Measurements from ENCODE around the gene STAT1.

Gene STAT1

DNA sequence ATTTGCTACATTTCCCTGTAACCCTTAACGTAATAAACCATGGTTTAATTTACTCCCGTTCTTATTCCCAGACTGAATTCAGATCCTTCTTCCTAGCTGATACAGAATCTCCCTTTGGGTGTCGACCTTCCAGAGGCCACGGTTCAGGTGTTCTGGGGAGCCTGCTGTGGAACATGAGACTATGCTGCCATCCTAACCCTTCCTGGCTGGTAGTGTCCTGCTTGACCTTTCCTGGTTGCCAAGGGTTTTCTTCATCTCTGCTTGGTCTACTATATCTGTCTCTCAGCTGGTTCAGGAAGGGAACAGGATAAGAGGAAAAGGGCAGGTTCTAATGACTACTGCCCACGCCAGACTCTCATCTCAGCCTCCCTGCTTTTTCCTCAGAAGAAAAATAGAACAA, 36.5 kb downstream of the STAT1 start:
- Histone ChIP-seq H3K4me2 (no peak overlapping the region), H3K79me2 (ENCODE audit: insufficient read depth, low read depth) (no peaks in the 10 kb centered on the region), H3K9ac (no peak overlapping the region), H2AFZ (ENCODE audit: low read depth) (no peak overlapping the region), H3K36me3 (ENCODE audit: insufficient read depth) (no peaks in the 10 kb centered on the region; the same call in 1 of the 2 replicates), H4K20me1 (ENCODE audit: insufficient read depth) (no peaks in the 10 kb centered on the region), H3K4me1 (ENCODE audit: low read depth, poor library complexity, severe bottlenecking) (peaks cover 38% of the 10 kb centered on the region), H3K27ac (no peak overlapping the region), H3K27me3 (ENCODE audit: insufficient read depth, low read depth) (no peaks in the 10 kb centered on the region), H3K4me3 (IDR thresholded peaks at IDR 0.05; ENCODE audit: insufficient read depth, low read depth, low read length) (no peak overlapping the region)
- no peak for TF ChIP-seq CTCF (conservative IDR thresholded peaks at IDR 0.05; ENCODE audit: low read depth, low read length)

DNA sequence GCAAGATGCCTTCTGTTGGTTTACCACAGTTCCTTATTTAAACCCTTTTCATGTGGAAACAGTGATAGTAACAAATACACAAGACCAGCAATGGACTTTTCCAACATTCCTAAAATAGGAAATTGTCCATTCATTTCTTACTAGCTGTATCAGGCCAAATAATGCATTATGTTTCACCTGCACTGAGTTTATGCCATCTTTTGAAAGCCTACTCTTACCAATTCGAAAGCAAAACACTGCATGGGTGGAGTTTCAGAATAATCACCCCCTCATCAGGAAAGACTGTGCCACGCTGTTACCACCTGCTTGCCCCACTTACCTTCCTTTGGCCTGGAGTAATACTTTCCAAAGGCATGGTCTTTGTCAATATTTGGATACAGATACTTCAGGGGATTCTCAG, 37.5 kb downstream of the STAT1 start:
- Histone ChIP-seq H3K9ac (no peak overlapping the region), H3K36me3 (ENCODE audit: insufficient read depth) (no peaks in the 10 kb centered on the region; the same call in 1 of the 2 replicates), H4K20me1 (ENCODE audit: insufficient read depth) (no peaks in the 10 kb centered on the region), H3K4me1 (ENCODE audit: low read depth, poor library complexity, severe bottlenecking) (peaks cover 28% of the 10 kb centered on the region), H3K27me3 (ENCODE audit: insufficient read depth, low read depth) (no peaks in the 10 kb centered on the region), H2AFZ (ENCODE audit: low read depth) (no peak overlapping the region), H3K79me2 (ENCODE audit: insufficient read depth, low read depth) (no peaks in the 10 kb centered on the region), H3K27ac (no peak overlapping the region), H3K4me3 (IDR thresholded peaks at IDR 0.05; ENCODE audit: insufficient read depth, low read depth, low read length) (no peak overlapping the region), H3K4me2 (no peak overlapping the region)
- TF ChIP-seq CTCF (conservative IDR thresholded peaks at IDR 0.05; ENCODE audit: low read depth, low read length), result no peak

DNA sequence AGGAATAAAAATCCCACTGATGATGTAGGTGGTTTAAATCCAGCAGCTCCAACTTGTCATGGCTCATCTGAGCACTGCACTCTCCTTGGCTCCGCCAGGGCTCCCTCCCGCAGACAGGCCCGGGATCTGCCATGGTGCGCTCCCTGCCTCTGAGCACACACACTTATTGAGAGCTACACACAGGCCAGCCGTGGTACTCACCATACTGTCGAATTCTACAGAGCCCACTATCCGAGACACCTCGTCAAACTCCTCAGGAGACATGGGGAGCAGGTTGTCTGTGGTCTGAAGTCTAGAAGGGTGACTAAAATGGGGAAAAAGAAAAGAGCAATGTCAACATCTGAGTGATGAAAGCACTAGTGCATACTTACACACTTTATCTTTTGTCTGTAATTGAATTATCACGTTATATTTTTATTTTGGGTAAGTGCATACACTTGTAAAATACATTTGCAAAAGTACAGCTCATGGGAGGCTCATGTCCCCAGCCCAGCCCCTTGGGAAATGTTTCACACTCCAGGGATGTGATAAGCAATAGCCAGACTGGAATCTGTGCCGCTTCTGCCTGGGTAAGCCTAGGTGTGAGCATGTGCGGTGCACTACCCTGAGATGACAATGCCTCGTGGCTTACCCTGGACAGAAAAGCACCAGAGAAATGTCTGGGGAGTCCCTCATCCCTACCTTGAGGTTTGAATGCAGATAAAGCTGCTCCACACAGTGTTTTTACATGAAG, 39.2 kb downstream of the STAT1 start:
- H3K36me3 ChIP-seq (ENCODE audit: insufficient read depth), result no peaks in the 10 kb centered on the region; the same call in 1 of the 2 replicates
- H3K27me3 ChIP-seq (ENCODE audit: insufficient read depth, low read depth), result no peaks in the 10 kb centered on the region
- H3K9ac ChIP-seq, result no peak overlapping the region

GRCh38 chr2:190973726-190974628, 40.0 kb downstream of the STAT1 start:
- no peak overlapping the region for H3K27ac ChIP-seq
- TF ChIP-seq CTCF (conservative IDR thresholded peaks at IDR 0.05; ENCODE audit: low read depth, low read length), result no peak
- H3K9ac ChIP-seq, result no peak overlapping the region
- no peaks in the 10 kb centered on the region for H3K79me2 ChIP-seq (ENCODE audit: insufficient read depth, low read depth)
- H3K4me1 ChIP-seq (ENCODE audit: low read depth, poor library complexity, severe bottlenecking), result peaks cover 3% of the 10 kb centered on the region
- no peaks in the 10 kb centered on the region; the same call in 1 of the 2 replicates for H3K36me3 ChIP-seq (ENCODE audit: insufficient read depth)
- H3K4me3 ChIP-seq (IDR thresholded peaks at IDR 0.05; ENCODE audit: insufficient read depth, low read depth, low read length), result no peak overlapping the region
- no peak overlapping the region for H3K4me2 ChIP-seq
- no peaks in the 10 kb centered on the region for H4K20me1 ChIP-seq (ENCODE audit: insufficient read depth)
- no peak overlapping the region for H2AFZ ChIP-seq (ENCODE audit: low read depth)
- H3K27me3 ChIP-seq (ENCODE audit: insufficient read depth, low read depth), result no peaks in the 10 kb centered on the region

More for the DNA sequence above, 39.2 kb downstream of the STAT1 start:
- TF ChIP-seq CTCF (conservative IDR thresholded peaks at IDR 0.05; ENCODE audit: low read depth, low read length), result no peak
- H3K4me1 ChIP-seq (ENCODE audit: low read depth, poor library complexity, severe bottlenecking), result peaks cover 12% of the 10 kb centered on the region
- H3K4me2 ChIP-seq, result no peak overlapping the region
- H2AFZ ChIP-seq (ENCODE audit: low read depth), result no peak overlapping the region
- H4K20me1 ChIP-seq (ENCODE audit: insufficient read depth), result no peaks in the 10 kb centered on the region
- no peaks in the 10 kb centered on the region for H3K79me2 ChIP-seq (ENCODE audit: insufficient read depth, low read depth)
- no peak overlapping the region for H3K27ac ChIP-seq
- no peak overlapping the region for H3K4me3 ChIP-seq (IDR thresholded peaks at IDR 0.05; ENCODE audit: insufficient read depth, low read depth, low read length)
